Measurements from ENCODE around the gene FBN2. TPM values are rescaled to one million over a fixed set of nuclear protein-coding genes. Genes with fewer than 3 reads are reported as not detected.

The FBN2 gene
- total RNA-seq, 1 donor from 2014 or later, result 1,151 TPM

GRCh38 chr5:128541385-128541784 is 3.3 kb upstream of the FBN2 start:
- no peaks in the 10 kb centered on the region for H3K27me3 Mint-ChIP-seq (ENCODE audit: unreplicated experiment)
- H3K27ac Mint-ChIP-seq (ENCODE audit: unreplicated experiment), result no peak overlapping the region
- peaks cover 16% of the 10 kb centered on the region for H3K9me3 Mint-ChIP-seq (ENCODE audit: unreplicated experiment)
- TF ChIP-seq CTCF (IDR thresholded peaks at IDR 0.05), result no peak
- H3K4me1 Mint-ChIP-seq (ENCODE audit: unreplicated experiment), result peaks cover 7% of the 10 kb centered on the region
- no peak overlapping the region for H3K4me3 Mint-ChIP-seq (ENCODE audit: unreplicated experiment)
- DNase-seq (ENCODE audit: extremely low spot score, unreplicated experiment), result no peak
- H3K36me3 Mint-ChIP-seq (ENCODE audit: unreplicated experiment), result peaks cover 4% of the 10 kb centered on the region

GRCh38 chr5:128539038-128539429 is 989 bp upstream of the FBN2 start:
- Mint-ChIP-seq H3K4me1 (ENCODE audit: unreplicated experiment) (peaks cover 20% of the 10 kb centered on the region), H3K27me3 (ENCODE audit: unreplicated experiment) (no peaks in the 10 kb centered on the region), H3K4me3 (ENCODE audit: unreplicated experiment) (peak overlapping the region; percentile 93), H3K36me3 (ENCODE audit: unreplicated experiment) (peaks cover 22% of the 10 kb centered on the region), H3K27ac (ENCODE audit: unreplicated experiment) (peak overlapping the region; percentile 87), H3K9me3 (ENCODE audit: unreplicated experiment) (peaks cover 5% of the 10 kb centered on the region)
- peak; percentile 11 for TF ChIP-seq CTCF (IDR thresholded peaks at IDR 0.05)
- no peak for DNase-seq (ENCODE audit: extremely low spot score, unreplicated experiment)

- H3K36me3 Mint-ChIP-seq (ENCODE audit: unreplicated experiment), result peaks cover 25% of the 10 kb centered on the region
- H3K4me3 Mint-ChIP-seq (ENCODE audit: unreplicated experiment), result peak overlapping the region; percentile 93
- peak; percentile 99 for DNase-seq (ENCODE audit: extremely low spot score, unreplicated experiment)
- no peak for TF ChIP-seq CTCF (IDR thresholded peaks at IDR 0.05)
- H3K27ac Mint-ChIP-seq (ENCODE audit: unreplicated experiment), result peak overlapping the region; percentile 87
- no peaks in the 10 kb centered on the region for H3K27me3 Mint-ChIP-seq (ENCODE audit: unreplicated experiment)
- peaks cover 24% of the 10 kb centered on the region for H3K4me1 Mint-ChIP-seq (ENCODE audit: unreplicated experiment)
- no peaks in the 10 kb centered on the region for H3K9me3 Mint-ChIP-seq (ENCODE audit: unreplicated experiment)
These were observed 399 bp upstream of the FBN2 start for GRCh38 chr5:128538250-128539037.

GRCh38 chr5:128537221-128537999 is 635 bp downstream of the FBN2 start:
- Mint-ChIP-seq H3K27me3 (ENCODE audit: unreplicated experiment) (no peaks in the 10 kb centered on the region), H3K4me3 (ENCODE audit: unreplicated experiment) (peak overlapping the region; percentile 93), H3K4me1 (ENCODE audit: unreplicated experiment) (peaks cover 34% of the 10 kb centered on the region), H3K36me3 (ENCODE audit: unreplicated experiment) (peaks cover 30% of the 10 kb centered on the region), H3K27ac (ENCODE audit: unreplicated experiment) (peak overlapping the region; percentile 80), H3K9me3 (ENCODE audit: unreplicated experiment) (no peaks in the 10 kb centered on the region)
- DNase-seq (ENCODE audit: extremely low spot score, unreplicated experiment), result peak; percentile 85
- no peak for TF ChIP-seq CTCF (IDR thresholded peaks at IDR 0.05)
